ENCODE measurements around the gene NUCKS1. TPM values are rescaled to one million over a fixed set of nuclear protein-coding genes. Genes with fewer than 3 reads are reported as not detected.

Gene NUCKS1
- total and polyA plus RNA-seq, 2 of the 13 experiments (the other 11 are each of a cell fraction or from before 2014, with no cell fraction given): 35.5 to 117 TPM

DNA sequence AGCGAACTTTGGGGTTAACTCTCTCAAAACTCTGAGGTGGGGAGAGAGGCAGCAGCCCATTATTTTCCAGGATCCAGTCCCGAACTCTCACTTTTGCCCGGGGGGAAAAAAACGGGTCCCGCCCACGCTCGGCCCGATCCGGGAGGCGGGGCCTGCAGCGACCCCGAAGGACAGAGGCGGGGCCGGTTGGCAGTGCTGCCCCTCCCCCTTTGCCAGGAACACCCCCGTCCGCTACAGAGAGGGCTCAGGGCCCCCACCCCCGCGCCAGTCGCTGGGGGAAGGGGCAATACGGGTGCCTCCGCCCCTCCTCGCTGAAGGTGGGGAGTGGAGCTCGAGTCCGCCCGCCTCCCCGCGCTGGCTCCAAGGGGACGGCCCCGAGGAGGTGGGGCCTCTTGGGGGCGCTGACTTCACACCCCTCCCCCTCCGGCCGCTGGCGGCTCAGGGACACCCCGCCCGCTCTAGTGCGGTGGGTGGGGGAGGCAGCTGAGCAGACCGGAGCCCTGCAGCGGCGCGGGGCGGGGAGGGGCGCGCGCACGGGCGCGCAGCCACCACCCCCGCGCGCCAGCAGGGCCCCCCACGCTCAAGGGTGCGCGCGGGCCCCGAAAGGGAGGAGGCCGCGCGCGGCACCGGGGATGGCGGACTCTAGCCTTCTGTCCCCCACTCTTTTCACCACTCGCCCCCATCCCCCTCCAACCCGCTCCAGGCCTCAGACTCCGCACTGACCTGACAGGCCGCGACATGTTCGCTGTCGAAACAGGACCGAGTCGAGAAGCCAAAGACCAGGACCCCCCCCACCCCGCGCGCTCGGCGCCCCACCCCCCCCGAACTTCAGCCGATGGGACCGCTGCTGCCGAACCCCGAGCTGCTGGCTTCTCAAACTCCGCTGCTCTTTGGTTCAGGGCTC, 496 bp downstream of the NUCKS1 start (continued):
- TF ChIP-seq ZNF350 (CRISPR knock-in tag; IDR thresholded peaks at IDR 0.05; ENCODE audit: borderline replicate concordance, low read depth): peak; percentile 77; the same call in 1 of the 2 replicates
- TF ChIP-seq FOXM1 (CRISPR knock-in tag; IDR thresholded peaks at IDR 0.05): no peak
- TF ChIP-seq, protein P1, sequence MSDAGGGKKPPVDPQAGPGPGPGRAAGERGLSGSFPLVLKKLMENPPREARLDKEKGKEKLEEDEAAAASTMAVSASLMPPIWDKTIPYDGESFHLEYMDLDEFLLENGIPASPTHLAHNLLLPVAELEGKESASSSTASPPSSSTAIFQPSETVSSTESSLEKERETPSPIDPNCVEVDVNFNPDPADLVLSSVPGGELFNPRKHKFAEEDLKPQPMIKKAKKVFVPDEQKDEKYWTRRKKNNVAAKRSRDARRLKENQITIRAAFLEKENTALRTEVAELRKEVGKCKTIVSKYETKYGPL (CRISPR knock-in tag; IDR thresholded peaks at IDR 0.05): no peak
- no peak for TF ChIP-seq ZFP37 (CRISPR knock-in tag; IDR thresholded peaks at IDR 0.05; ENCODE audit: borderline replicate concordance)
- no peak for TF ChIP-seq CCAR2 (optimal IDR thresholded peaks at IDR 0.05; ENCODE audit: low read depth, low read length)
- TF ChIP-seq ZFYVE20 (CRISPR knock-in tag; IDR thresholded peaks at IDR 0.05; ENCODE audit: borderline replicate concordance, low read depth): no peak
- TF ChIP-seq ZNF24 (IDR thresholded peaks at IDR 0.05): no peak
- no peak for TF ChIP-seq RFX1 (IDR thresholded peaks at IDR 0.05)
- no peak for TF ChIP-seq GMEB2 (CRISPR knock-in tag; IDR thresholded peaks at IDR 0.05; ENCODE audit: low read depth)
- no peak for TF ChIP-seq GTF3A (CRISPR knock-in tag; conservative IDR thresholded peaks at IDR 0.05)
- TF ChIP-seq ZZZ3 (CRISPR knock-in tag; IDR thresholded peaks at IDR 0.05; ENCODE audit: borderline replicate concordance): no peak
- TF ChIP-seq THAP9 (CRISPR knock-in tag; IDR thresholded peaks at IDR 0.05; ENCODE audit: borderline replicate concordance): no peak
- peak; percentile 63 for TF ChIP-seq HDAC2 (CRISPR knock-in tag; IDR thresholded peaks at IDR 0.05)
- no peak for TF ChIP-seq ZNF598 (CRISPR knock-in tag; IDR thresholded peaks at IDR 0.05; ENCODE audit: borderline replicate concordance)
- TF ChIP-seq RBM22 (optimal IDR thresholded peaks at IDR 0.05; ENCODE audit: low read length): no peak
- peak; percentile 56; the same call in 1 of the 2 replicates for TF ChIP-seq ZNF460 (CRISPR knock-in tag; IDR thresholded peaks at IDR 0.05; ENCODE audit: borderline replicate concordance)
- peak; percentile 76 for TF ChIP-seq ERF (CRISPR knock-in tag; IDR thresholded peaks at IDR 0.05)
- no peak for TF ChIP-seq ZNF232 (CRISPR knock-in tag; IDR thresholded peaks at IDR 0.05; ENCODE audit: borderline replicate concordance)
- TF ChIP-seq, protein P2, sequence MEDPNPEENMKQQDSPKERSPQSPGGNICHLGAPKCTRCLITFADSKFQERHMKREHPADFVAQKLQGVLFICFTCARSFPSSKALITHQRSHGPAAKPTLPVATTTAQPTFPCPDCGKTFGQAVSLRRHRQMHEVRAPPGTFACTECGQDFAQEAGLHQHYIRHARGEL (CRISPR knock-in tag; IDR thresholded peaks at IDR 0.05): no peak
- TF ChIP-seq ZMYM3 (CRISPR knock-in tag; IDR thresholded peaks at IDR 0.05): peak; percentile 59
- peak; percentile 67 for TF ChIP-seq HOXA3 (CRISPR knock-in tag; IDR thresholded peaks at IDR 0.05)
- no peak for TF ChIP-seq ZNF20 (CRISPR knock-in tag; IDR thresholded peaks at IDR 0.05)
- TF ChIP-seq NRL (CRISPR knock-in tag; IDR thresholded peaks at IDR 0.05; ENCODE audit: borderline replicate concordance): no peak
- no peak for TF ChIP-seq HOXA7 (CRISPR knock-in tag; IDR thresholded peaks at IDR 0.05)
- no peak for TF ChIP-seq ZNF317 (CRISPR knock-in tag; IDR thresholded peaks at IDR 0.05)
- TF ChIP-seq BRD4 (CRISPR knock-in tag; IDR thresholded peaks at IDR 0.05): no peak

All from HepG2 (cell line).